ENCODE results near the gene RHOF.
A peak's percentile ranks its signal among the peaks of the same experiment; 100 is the strongest.
"Not testable (repeated sequence)": the region's sequence is repeated elsewhere in the genome, so short reads cannot be mapped to it uniquely, and the experiment has no call there.

RHOF gene

GRCh38 chr12:121748571-121749265 lies 44.8 kb downstream of the RHOF start:
- DNase-seq (ENCODE audit: low read depth in 2 of 2), result peak; percentile 53 to 61

GRCh38 chr12:121748218-121748570 lies 45.3 kb downstream of the RHOF start:
- DNase-seq (ENCODE audit: low read depth in 2 of 2), result no peak

- DNase-seq (ENCODE audit: low read depth in 2 of 2), result not testable (repeated sequence)
Measured at GRCh38 chr12:121745545-121745944, 47.9 kb downstream of the RHOF start.

GRCh38 chr12:121741743-121742142 lies 51.7 kb downstream of the RHOF start:
- DNase-seq (ENCODE audit: low read depth in 2 of 2), result no peak

GRCh38 chr12:121740847-121741246 lies 52.6 kb downstream of the RHOF start:
- no peak for DNase-seq (ENCODE audit: low read depth in 2 of 2)

GRCh38 chr12:121738340-121738858 lies 55.1 kb downstream of the RHOF start:
- DNase-seq (ENCODE audit: low read depth in 2 of 2), result no peak

GRCh38 chr12:121733849-121734248 lies 59.6 kb downstream of the RHOF start:
- DNase-seq (ENCODE audit: low read depth in 2 of 2), result no peak

- DNase-seq (ENCODE audit: low read depth in 2 of 2), result no peak
Measured at GRCh38 chr12:121731473-121731872, 62.0 kb downstream of the RHOF start.

GRCh38 chr12:121729021-121729420 lies 64.5 kb downstream of the RHOF start:
- no peak for DNase-seq (ENCODE audit: low read depth in 2 of 2)

Measured in fibroblast of skin of left quadriceps (primary cell).